HepG2 (cell line): Measurements from ENCODE around the gene USH2A. TPM values are rescaled to one million over a fixed set of nuclear protein-coding genes. Genes with fewer than 3 reads are reported as not detected.

ENCODE experiments used
- ATAC-seq: fragments of 200-7000 bp; cut with Tn5 transposase; 3 replicates; pipeline ENCODE4 v1.9.1; 2020; ENCODE audit warnings: mild to moderate bottlenecking, moderate library complexity
- BruUV-seq: library from RNA; stranded (reverse); fragments of 400-500 nt; replicated peaks from 2 replicates; lab custom pipeline; 2021; lab: Mats Ljungman, UMichigan
- CTCF ChIA-PET: fragments of 300-600 bp; formaldehyde crosslinking; extraction: SDS; loops from one replicate; lab custom pipeline; 2021; ENCODE audit warnings: low total read pairs, inconsistent platforms, low intra/inter-chr PET ratio; lab: Yijun Ruan, JAX
- POLR2A ChIA-PET: fragments of 350-600 bp; sonication (Branson Sonifier 250); formaldehyde crosslinking; loops from one replicate; lab custom pipeline; 2020; ENCODE audit warnings: antibody characterized with exemption, inconsistent platforms; lab: Yijun Ruan, JAX
- DNase-seq: peaks from one replicate; pipeline ENCODE4 v3.0.0-alpha.2; 2015; ENCODE audit warnings: low spot score
- FAIRE-seq: peaks from 3 replicates; lab custom pipeline; 2011; peaks lifted over from hg19 to GRCh38; lab: Jason Lieb, UNC
- H2AFZ ChIP-seq: one replicate; pipeline ENCODE4 v1.6.1; 2011; ENCODE audit warnings: low read length, inconsistent platforms
- H3K27ac ChIP-seq: fragments of 300-600 bp; 3 replicates; pipeline ENCODE4 v1.8.0; 2011; ENCODE audit warnings: mixed run types, mild to moderate bottlenecking, mixed read lengths, low read length, inconsistent platforms; ENCODE audit not compliant: insufficient read depth; ENCODE audit errors: extremely low read length
- H3K27me3 ChIP-seq, 2 experiments: fragments of 200-600 bp in 1 of 2; 2 replicates in 1 of 2; 3 replicates in 1 of 2; pipeline versions ENCODE4 v1.6.0 to v1.8.0; 2011; ENCODE audit warnings: low read length in 2 of 2, mild to moderate bottlenecking in 2 of 2, moderate library complexity in 2 of 2, inconsistent platforms in 1 of 2; ENCODE audit not compliant: insufficient read depth in 2 of 2, control insufficient read depth in 1 of 2
- H3K36me3 ChIP-seq, 2 experiments: fragments of 200-600 bp in 1 of 2; replicated peaks in 1 of 2; 2 replicates in 1 of 2; 3 replicates in 1 of 2; pipeline versions ENCODE4 v1.5.1 to v1.8.0; 2011; ENCODE audit warnings: low read length in 2 of 2, inconsistent platforms in 1 of 2; ENCODE audit not compliant: insufficient read depth in 2 of 2, control insufficient read depth in 1 of 2
- H3K4me1 ChIP-seq: 2 replicates; pipeline ENCODE4 v1.5.1; 2012; ENCODE audit warnings: low read length, inconsistent platforms; ENCODE audit not compliant: insufficient read depth
- H3K4me2 ChIP-seq: 2 replicates; pipeline ENCODE4 v1.6.0; 2011; ENCODE audit warnings: low read depth, low read length, inconsistent platforms
- H3K4me3 ChIP-seq, 3 experiments: fragments of 200-600 bp in 1 of 3; sonication (generic), shearing (Covaris generic) in 1 of 3; replicated peaks in 1 of 3; 2 replicates each; pipeline ENCODE4 v1.5.1; 2011 to 2016; ENCODE audit warnings: low read length in 3 of 3, inconsistent platforms in 2 of 3, low read depth in 2 of 3, mild to moderate bottlenecking in 2 of 3, control low read depth in 1 of 3, mixed read lengths in 1 of 3; ENCODE audit not compliant: insufficient read depth in 1 of 3
- H3K79me2 ChIP-seq: one replicate; pipeline ENCODE4 v1.6.1; 2011; ENCODE audit warnings: low read length, inconsistent platforms; ENCODE audit not compliant: insufficient read depth
- H3K9ac ChIP-seq: 2 replicates; pipeline ENCODE4 v1.6.0; 2011; ENCODE audit warnings: mild to moderate bottlenecking, low read depth, low read length, inconsistent platforms; ENCODE audit not compliant: insufficient read depth
- H3K9me3 ChIP-seq: 2 replicates; pipeline ENCODE4 v1.5.1; 2012; ENCODE audit warnings: mild to moderate bottlenecking, low read length
- H4K20me1 ChIP-seq: 2 replicates; pipeline ENCODE4 v1.6.0; 2011; ENCODE audit warnings: inconsistent platforms, mild to moderate bottlenecking, low read length, moderate library complexity; ENCODE audit not compliant: insufficient read depth
- ISL2 ChIP-seq: sonication (generic); formaldehyde crosslinking; IDR thresholded peaks from 2 replicates; pipeline ENCODE4 v1.5.0; 2020; ENCODE audit warnings: missing genetic modification reagents
- KLF16 ChIP-seq, 2 experiments: sonication (generic) in 1 of 2; formaldehyde crosslinking in 1 of 2; IDR thresholded peaks; 2 replicates each; pipeline versions ENCODE4 v1.6.1 to v1.8.0; 2016 to 2023; ENCODE audit warnings: missing genetic modification reagents in 2 of 2, missing compliant biosample characterization in 1 of 2
- MAFK ChIP-seq, 2 experiments: IDR thresholded peaks in 1 of 2; conservative IDR thresholded peaks in 1 of 2; 2 replicates each; pipeline ENCODE4 v1.6.1; 2011; ENCODE audit warnings: improper control_type of control experiment in 2 of 2, low read length in 2 of 2
- NFE2 ChIP-seq: sonication (generic); formaldehyde crosslinking; IDR thresholded peaks from 2 replicates; pipeline ENCODE4 v1.4.0; 2020; ENCODE audit warnings: missing genetic modification reagents
- RFX3 ChIP-seq: IDR thresholded peaks from 2 replicates; pipeline ENCODE4 v1.6.1; 2016; ENCODE audit warnings: missing biosample characterization, missing genetic modification reagents
- TGIF2 ChIP-seq: IDR thresholded peaks from 2 replicates; pipeline ENCODE4 v1.6.1; 2016; ENCODE audit warnings: control low read depth, missing compliant biosample characterization
- ZNF20 ChIP-seq: sonication (generic); formaldehyde crosslinking; IDR thresholded peaks from 2 replicates; pipeline ENCODE4 v1.4.0; 2020; ENCODE audit warnings: mild to moderate bottlenecking, moderate library complexity, missing genetic modification reagents
- ZNF30 ChIP-seq: sonication (generic); formaldehyde crosslinking; IDR thresholded peaks from 2 replicates; pipeline ENCODE4 v1.5.0; 2020; ENCODE audit warnings: mild to moderate bottlenecking, missing genetic modification reagents
- WGBS: methylation state at CpG from one replicate; pipeline ENCODE4 v1.1.6; 2017; ENCODE audit warnings: low lambda C conversion rate; 5-methylcytosine and 5-hydroxymethylcytosine counted together
- in situ Hi-C: cut with HindIII; loops from 2 replicates; pipeline ENCODE4 v1.10.0; 2017; ENCODE audit warnings: low pct_unique_long_range_greater_than_20kb; ENCODE audit not compliant: extremely low pct_ligation_motif_present
- intact Hi-C: fragments of 100-400 bp; cut with micrococcal nuclease; formaldehyde crosslinking; loops from one replicate; pipeline ENCODE4 v1.10.0; 2022; ENCODE audit not compliant: unreplicated experiment
- polyA plus RNA-seq, 8 experiments: library from polyadenylated mRNA; depleted of rRNA in 3 of 8; stranded (reverse) in 7 of 8; unstranded in 1 of 8; fragments of >200 nt; fragmentation: Illumina TruSeq in 4 of 8; extraction: Trizol in 4 of 8; gene quantifications; 2 replicates each; pipeline versions ENCODE4 v1.2.1 to v1.2.3, GENCODE V29; 2011 to 2016; ENCODE audit warnings: low read depth in 4 of 8, missing spikeins in 1 of 8, mixed read lengths in 1 of 8; ENCODE audit not compliant: insufficient read depth in 1 of 8
- total RNA-seq, 5 experiments: library from RNA; depleted of rRNA; stranded (reverse); fragments of >200 nt; fragmentation: Illumina TruSeq; extraction: Trizol; gene quantifications; 2 replicates each; pipeline ENCODE4 v1.2.3, GENCODE V29; 2016; ENCODE audit warnings: low read depth in 1 of 5
- TF ChIP-seq, protein P1 (sequence below): sonication (generic); formaldehyde crosslinking; IDR thresholded peaks from 2 replicates; pipeline ENCODE4 v1.5.0; 2020; ENCODE audit warnings: mild to moderate bottlenecking, missing genetic modification reagents, borderline replicate concordance
- TF ChIP-seq, protein P2 (sequence below): conservative IDR thresholded peaks from 2 replicates; pipeline ENCODE4 v1.6.1; 2018; ENCODE audit warnings: missing genetic modification reagents

The USH2A gene
- total and polyA plus RNA-seq, 2 of the 13 experiments (the other 11 are each of a cell fraction or from before 2014, with no cell fraction given) = 0.02 TPM; not detected in 1

DNA sequence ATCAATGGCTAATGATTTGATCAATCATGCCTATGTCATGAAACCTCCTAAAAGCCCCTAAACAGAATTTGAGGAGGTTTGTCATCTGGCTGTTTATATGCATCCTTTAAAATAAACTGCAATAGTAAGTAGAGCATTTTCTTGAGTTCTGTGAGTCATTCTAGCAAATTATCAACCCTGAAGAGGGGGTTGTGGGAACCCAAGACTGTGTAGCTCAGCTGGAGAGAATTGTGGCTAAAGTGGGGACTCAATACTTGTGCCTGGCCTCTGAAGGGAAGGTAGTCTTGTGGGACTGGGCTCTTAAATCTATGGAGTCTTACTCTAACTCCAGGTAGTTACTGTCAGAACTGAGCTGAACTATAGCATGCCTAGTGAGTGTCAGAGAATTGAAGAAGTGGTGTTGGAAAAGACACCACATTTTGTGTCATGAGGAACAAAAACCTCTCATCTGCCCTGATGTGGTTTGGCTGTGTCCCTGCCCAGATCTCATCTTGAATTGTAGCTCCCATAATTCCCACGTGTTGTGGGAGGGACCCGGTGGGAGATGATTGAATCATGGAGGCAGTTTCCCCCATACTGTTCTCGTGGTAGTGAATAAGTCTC is 402.4 kb downstream of the USH2A start:
- no peak overlapping the region for H3K27ac ChIP-seq
- no peak for ATAC-seq
- ChIA-PET CTCF (no interaction called here), POLR2A (no interaction called here)
- no peaks in the 10 kb centered on the region for H3K36me3 ChIP-seq
- H3K9ac ChIP-seq = no peak overlapping the region
- H3K4me1 ChIP-seq = no peaks in the 10 kb centered on the region
- H3K4me2 ChIP-seq = no peak overlapping the region
- in situ Hi-C loops (no loop called here), intact Hi-C loops (no loop called here)
- H3K9me3 ChIP-seq = no peaks in the 10 kb centered on the region
- BruUV-seq = no TSS peak
- no peaks in the 10 kb centered on the region for H3K79me2 ChIP-seq
- no peak overlapping the region for H3K4me3 ChIP-seq
- WGBS = 0% methylated on average over 3 of the region's 3 CpGs
- H3K27me3 ChIP-seq = no peaks in the 10 kb centered on the region
- H4K20me1 ChIP-seq = no peaks in the 10 kb centered on the region
- no peak for FAIRE-seq
- H2AFZ ChIP-seq = no peak overlapping the region
- no peak for DNase-seq
- TF ChIP-seq KLF16 (CRISPR knock-in tag; IDR thresholded peaks at IDR 0.05) (no peak), ZNF30 (CRISPR knock-in tag) (no peak), ZNF20 (no peak)

DNA sequence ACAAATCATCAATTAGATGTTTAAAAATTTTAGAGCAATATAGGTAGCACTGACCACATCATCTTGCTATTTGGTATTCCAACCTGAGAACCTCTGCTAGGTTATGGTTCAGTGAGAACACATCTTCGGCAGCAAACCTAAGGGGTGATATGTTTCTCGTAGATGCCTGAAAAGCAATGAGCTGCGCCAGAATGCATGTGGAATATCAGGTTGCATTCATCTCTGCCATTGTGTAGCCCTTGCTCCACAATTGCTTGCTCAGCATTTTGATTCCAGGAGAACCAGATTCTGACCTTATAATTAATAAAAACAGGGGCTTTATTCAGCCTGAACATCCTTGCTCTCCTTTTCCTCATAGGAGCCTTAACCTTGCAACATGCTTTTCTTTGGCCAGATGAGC is 408.1 kb downstream of the USH2A start:
- 15% methylated on average over 3 of the region's 3 CpGs for WGBS
- CTCF ChIA-PET = no interaction called here
- no peak overlapping the region for H3K4me3 ChIP-seq
- no peak overlapping the region for H2AFZ ChIP-seq
- in situ Hi-C loops = no loop called here
- H3K4me1 ChIP-seq = no peaks in the 10 kb centered on the region
- no peak overlapping the region for H3K27ac ChIP-seq
- ATAC-seq (no peak), DNase-seq (no peak), FAIRE-seq (no peak)
- intact Hi-C loops = no loop called here
- no TSS peak for BruUV-seq
- POLR2A ChIA-PET = no interaction called here
- no peaks in the 10 kb centered on the region for H3K9me3 ChIP-seq
- no peaks in the 10 kb centered on the region for H3K79me2 ChIP-seq
- no peaks in the 10 kb centered on the region for H3K36me3 ChIP-seq
- no peak overlapping the region for H3K9ac ChIP-seq
- no peaks in the 10 kb centered on the region for H4K20me1 ChIP-seq
- no peaks in the 10 kb centered on the region for H3K27me3 ChIP-seq
- no peak overlapping the region for H3K4me2 ChIP-seq
- TF ChIP-seq, protein P1, sequence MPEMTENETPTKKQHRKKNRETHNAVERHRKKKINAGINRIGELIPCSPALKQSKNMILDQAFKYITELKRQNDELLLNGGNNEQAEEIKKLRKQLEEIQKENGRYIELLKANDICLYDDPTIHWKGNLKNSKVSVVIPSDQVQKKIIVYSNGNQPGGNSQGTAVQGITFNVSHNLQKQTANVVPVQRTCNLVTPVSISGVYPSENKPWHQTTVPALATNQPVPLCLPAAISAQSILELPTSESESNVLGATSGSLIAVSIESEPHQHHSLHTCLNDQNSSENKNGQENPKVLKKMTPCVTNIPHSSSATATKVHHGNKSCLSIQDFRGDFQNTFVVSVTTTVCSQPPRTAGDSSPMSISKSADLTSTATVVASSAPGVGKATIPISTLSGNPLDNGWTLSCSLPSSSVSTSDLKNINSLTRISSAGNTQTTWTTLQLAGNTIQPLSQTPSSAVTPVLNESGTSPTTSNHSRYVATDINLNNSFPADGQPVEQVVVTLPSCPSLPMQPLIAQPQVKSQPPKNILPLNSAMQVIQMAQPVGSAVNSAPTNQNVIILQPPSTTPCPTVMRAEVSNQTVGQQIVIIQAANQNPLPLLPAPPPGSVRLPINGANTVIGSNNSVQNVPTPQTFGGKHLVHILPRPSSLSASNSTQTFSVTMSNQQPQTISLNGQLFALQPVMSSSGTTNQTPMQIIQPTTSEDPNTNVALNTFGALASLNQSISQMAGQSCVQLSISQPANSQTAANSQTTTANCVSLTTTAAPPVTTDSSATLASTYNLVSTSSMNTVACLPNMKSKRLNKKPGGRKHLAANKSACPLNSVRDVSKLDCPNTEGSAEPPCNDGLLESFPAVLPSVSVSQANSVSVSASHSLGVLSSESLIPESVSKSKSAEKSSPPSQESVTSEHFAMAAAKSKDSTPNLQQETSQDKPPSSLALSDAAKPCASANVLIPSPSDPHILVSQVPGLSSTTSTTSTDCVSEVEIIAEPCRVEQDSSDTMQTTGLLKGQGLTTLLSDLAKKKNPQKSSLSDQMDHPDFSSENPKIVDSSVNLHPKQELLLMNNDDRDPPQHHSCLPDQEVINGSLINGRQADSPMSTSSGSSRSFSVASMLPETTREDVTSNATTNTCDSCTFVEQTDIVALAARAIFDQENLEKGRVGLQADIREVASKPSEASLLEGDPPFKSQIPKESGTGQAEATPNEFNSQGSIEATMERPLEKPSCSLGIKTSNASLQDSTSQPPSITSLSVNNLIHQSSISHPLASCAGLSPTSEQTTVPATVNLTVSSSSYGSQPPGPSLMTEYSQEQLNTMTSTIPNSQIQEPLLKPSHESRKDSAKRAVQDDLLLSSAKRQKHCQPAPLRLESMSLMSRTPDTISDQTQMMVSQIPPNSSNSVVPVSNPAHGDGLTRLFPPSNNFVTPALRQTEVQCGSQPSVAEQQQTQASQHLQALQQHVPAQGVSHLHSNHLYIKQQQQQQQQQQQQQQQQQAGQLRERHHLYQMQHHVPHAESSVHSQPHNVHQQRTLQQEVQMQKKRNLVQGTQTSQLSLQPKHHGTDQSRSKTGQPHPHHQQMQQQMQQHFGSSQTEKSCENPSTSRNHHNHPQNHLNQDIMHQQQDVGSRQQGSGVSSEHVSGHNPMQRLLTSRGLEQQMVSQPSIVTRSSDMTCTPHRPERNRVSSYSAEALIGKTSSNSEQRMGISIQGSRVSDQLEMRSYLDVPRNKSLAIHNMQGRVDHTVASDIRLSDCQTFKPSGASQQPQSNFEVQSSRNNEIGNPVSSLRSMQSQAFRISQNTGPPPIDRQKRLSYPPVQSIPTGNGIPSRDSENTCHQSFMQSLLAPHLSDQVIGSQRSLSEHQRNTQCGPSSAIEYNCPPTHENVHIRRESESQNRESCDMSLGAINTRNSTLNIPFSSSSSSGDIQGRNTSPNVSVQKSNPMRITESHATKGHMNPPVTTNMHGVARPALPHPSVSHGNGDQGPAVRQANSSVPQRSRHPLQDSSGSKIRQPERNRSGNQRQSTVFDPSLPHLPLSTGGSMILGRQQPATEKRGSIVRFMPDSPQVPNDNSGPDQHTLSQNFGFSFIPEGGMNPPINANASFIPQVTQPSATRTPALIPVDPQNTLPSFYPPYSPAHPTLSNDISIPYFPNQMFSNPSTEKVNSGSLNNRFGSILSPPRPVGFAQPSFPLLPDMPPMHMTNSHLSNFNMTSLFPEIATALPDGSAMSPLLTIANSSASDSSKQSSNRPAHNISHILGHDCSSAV (CRISPR knock-in tag) = no peak
- TF ChIP-seq, protein P2, sequence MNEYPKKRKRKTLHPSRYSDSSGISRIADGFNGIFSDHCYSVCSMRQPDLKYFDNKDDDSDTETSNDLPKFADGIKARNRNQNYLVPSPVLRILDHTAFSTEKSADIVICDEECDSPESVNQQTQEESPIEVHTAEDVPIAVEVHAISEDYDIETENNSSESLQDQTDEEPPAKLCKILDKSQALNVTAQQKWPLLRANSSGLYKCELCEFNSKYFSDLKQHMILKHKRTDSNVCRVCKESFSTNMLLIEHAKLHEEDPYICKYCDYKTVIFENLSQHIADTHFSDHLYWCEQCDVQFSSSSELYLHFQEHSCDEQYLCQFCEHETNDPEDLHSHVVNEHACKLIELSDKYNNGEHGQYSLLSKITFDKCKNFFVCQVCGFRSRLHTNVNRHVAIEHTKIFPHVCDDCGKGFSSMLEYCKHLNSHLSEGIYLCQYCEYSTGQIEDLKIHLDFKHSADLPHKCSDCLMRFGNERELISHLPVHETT (CRISPR knock-in tag) = no peak
- TF ChIP-seq NFE2 (no peak), MAFK (conservative IDR thresholded peaks at IDR 0.05 in 1 of 2, IDR thresholded peaks at IDR 0.05 in 1 of 2; ENCODE audit: low read length in 2 of 2) (peak; percentile 80 to 92), ISL2 (no peak), TGIF2 (CRISPR knock-in tag) (no peak), RFX3 (CRISPR knock-in tag) (no peak)
